K562 (cell line): ENCODE results near the gene PTPN11. TPM values are rescaled to one million over a fixed set of nuclear protein-coding genes. Genes with fewer than 3 reads are reported as not detected.

ENCODE experiments used
- ATAC-seq: fragments of 200-7000 bp; cut with Tn5 transposase; 3 replicates; pipeline ENCODE4 v1.9.1; 2020; ENCODE audit warnings: moderate library complexity
- BruUV-seq: library from RNA; stranded (reverse); fragments of 400-500 nt; replicated peaks from 2 replicates; lab custom pipeline; 2021; lab: Mats Ljungman, UMichigan
- CTCF ChIA-PET: fragments of 300-600 bp; formaldehyde crosslinking; extraction: SDS; loops from one replicate; lab custom pipeline; 2021; ENCODE audit warnings: low intra/inter-chr PET ratio; lab: Yijun Ruan, JAX
- POLR2A ChIA-PET: fragments of 300-600, 350-650 bp; sonication (Branson Sonifier 250); formaldehyde crosslinking; extraction: SDS; loops from one replicate; lab custom pipeline; 2021; ENCODE audit warnings: antibody characterized with exemption, inconsistent platforms; lab: Yijun Ruan, JAX
- DNase-seq, 4 experiments: peaks; one replicate each; pipeline versions ENCODE4 v3.0.0 to v3.0.0-alpha.2; 2011 to 2018; ENCODE audit warnings: low spot score in 3 of 4, mixed read lengths in 3 of 4; ENCODE audit errors: extremely low read depth in 1 of 4
- FAIRE-seq: peaks from 2 replicates; lab custom pipeline; 2011; peaks lifted over from hg19 to GRCh38; lab: Jason Lieb, UNC
- H2AFZ ChIP-seq: 2 replicates; pipeline ENCODE4 v1.6.0; 2011; ENCODE audit warnings: low read depth, low read length, control low read depth, inconsistent platforms
- H3K27ac ChIP-seq: fragments of 200-600 bp; 3 replicates; pipeline ENCODE4 v1.8.0; 2011; ENCODE audit warnings: low read depth, mild to moderate bottlenecking, control low read depth, inconsistent platforms, low read length, moderate library complexity, mixed read lengths; ENCODE audit errors: extremely low read depth
- H3K27me3 ChIP-seq, 2 experiments: fragments of 300-600 bp in 1 of 2; 2 replicates in 1 of 2; 3 replicates in 1 of 2; pipeline versions ENCODE4 v1.6.0 to v1.8.0; 2011; ENCODE audit warnings: inconsistent platforms in 2 of 2, low read length in 2 of 2, mild to moderate bottlenecking in 1 of 2, mixed read lengths in 1 of 2, moderate library complexity in 1 of 2; ENCODE audit not compliant: control insufficient read depth in 2 of 2, insufficient read depth in 2 of 2
- H3K36me3 ChIP-seq: fragments of 300-600 bp; 3 replicates; pipeline ENCODE4 v1.8.0; 2011; ENCODE audit warnings: mild to moderate bottlenecking, low read length, inconsistent platforms; ENCODE audit not compliant: control insufficient read depth, insufficient read depth
- H3K4me1 ChIP-seq, 2 experiments: fragments of 200-600 bp in 1 of 2; replicated peaks in 1 of 2; 2 replicates in 1 of 2; 3 replicates in 1 of 2; pipeline versions ENCODE4 v1.5.1 to v1.8.0; 2011; ENCODE audit warnings: inconsistent platforms in 2 of 2, low read length in 2 of 2, mild to moderate bottlenecking in 1 of 2, mixed read lengths in 1 of 2, moderate library complexity in 1 of 2; ENCODE audit not compliant: control insufficient read depth in 2 of 2, insufficient read depth in 2 of 2
- H3K4me2 ChIP-seq: 2 replicates; pipeline ENCODE4 v1.6.1; 2011; ENCODE audit warnings: low read length, control low read depth, inconsistent platforms, mixed read lengths; ENCODE audit not compliant: insufficient read depth
- H3K4me3 ChIP-seq: fragments of 200-600 bp; sonication (generic), shearing (Covaris generic); 2 replicates; pipeline ENCODE4 v1.5.1; 2016; ENCODE audit warnings: control low read depth, inconsistent platforms
- H3K79me2 ChIP-seq: fragments of 200-600 bp; 3 replicates; pipeline ENCODE4 v1.8.0; 2011; ENCODE audit warnings: low read length, inconsistent platforms; ENCODE audit not compliant: control insufficient read depth, insufficient read depth
- H3K9ac ChIP-seq, 2 experiments: 2 replicates each; pipeline versions ENCODE4 v1.6.0 to v1.6.1; 2011; ENCODE audit warnings: low read depth in 2 of 2, low read length in 2 of 2, control low read depth in 1 of 2, inconsistent platforms in 1 of 2, mild to moderate bottlenecking in 1 of 2, mixed read lengths in 1 of 2; ENCODE audit not compliant: insufficient read depth in 1 of 2
- H3K9me1 ChIP-seq: one replicate; pipeline ENCODE4 v1.6.0; 2011; ENCODE audit warnings: inconsistent platforms, mild to moderate bottlenecking, low read length, moderate library complexity; ENCODE audit not compliant: control insufficient read depth, insufficient read depth
- H3K9me3 ChIP-seq: replicated peaks from 2 replicates; pipeline ENCODE4 v1.5.1; 2011; ENCODE audit warnings: low read depth, low read length, inconsistent platforms; ENCODE audit not compliant: control insufficient read depth, insufficient read depth
- H4K20me1 ChIP-seq: replicated peaks from 2 replicates; pipeline ENCODE4 v1.6.1; 2011; ENCODE audit warnings: low read length, inconsistent platforms, mixed read lengths; ENCODE audit not compliant: control insufficient read depth, insufficient read depth
- ARNT ChIP-seq, 2 experiments: fragments of 450-650 bp; IDR thresholded peaks; 2 replicates each; pipeline ENCODE4 v1.6.1; 2016; ENCODE audit warnings: mild to moderate bottlenecking in 1 of 2
- ATF7 ChIP-seq: fragments of 450-650 bp; IDR thresholded peaks from 2 replicates; pipeline ENCODE4 v1.7.1; 2014; ENCODE audit warnings: mild to moderate bottlenecking, moderate library complexity
- CHD4 ChIP-seq: fragments of 200-600 bp; sonication (generic); IDR thresholded peaks from 3 replicates; pipeline ENCODE4 v1.6.1; 2012; ENCODE audit warnings: low read depth, mild to moderate bottlenecking, mixed read lengths, low read length, inconsistent platforms; ENCODE audit not compliant: insufficient read depth, insufficient replicate concordance, poor library complexity, severe bottlenecking
- E2F3 ChIP-seq: fragments of 250-450 bp; sonication (Bioruptor Pico); IDR thresholded peaks from 2 replicates; pipeline ENCODE4 v1.4.0; 2020; ENCODE audit warnings: mild to moderate bottlenecking
- FOXA1 ChIP-seq: fragments of 450-650 bp; IDR thresholded peaks from 2 replicates; pipeline ENCODE4 v1.6.1; 2016; ENCODE audit warnings: mild to moderate bottlenecking, borderline replicate concordance
- POLR2AphosphoS5 ChIP-seq: IDR thresholded peaks from 2 replicates; pipeline ENCODE4 v1.6.1; 2011; ENCODE audit warnings: mild to moderate bottlenecking, low read depth, low read length, moderate library complexity; ENCODE audit not compliant: control insufficient read depth, insufficient read depth
- SIN3A ChIP-seq, 2 experiments: fragments of 150-350 bp in 1 of 2; IDR thresholded peaks; 2 replicates each; pipeline ENCODE4 v1.6.1; 2011 to 2016; ENCODE audit warnings: borderline replicate concordance in 2 of 2, low read depth in 2 of 2, low read length in 2 of 2, mild to moderate bottlenecking in 2 of 2, moderate library complexity in 2 of 2; ENCODE audit not compliant: control insufficient read depth in 1 of 2
- SPI1 ChIP-seq: IDR thresholded peaks from 2 replicates; pipeline ENCODE4 v1.6.1; 2011; ENCODE audit warnings: low read depth, low read length, control low read depth, borderline replicate concordance
- SREBF1 ChIP-seq: fragments of 150-350 bp; IDR thresholded peaks from 2 replicates; pipeline ENCODE4 v1.6.1; 2014; ENCODE audit warnings: antibody characterized with exemption, low read depth, low read length, borderline replicate concordance
- SRSF1 ChIP-seq: fragments of 200-400 bp; formaldehyde crosslinking; IDR thresholded peaks from 2 replicates; pipeline ENCODE4 v1.6.1; 2017; ENCODE audit warnings: mild to moderate bottlenecking, low read depth, low read length, moderate library complexity
- SRSF7 ChIP-seq: fragments of 200-400 bp; formaldehyde crosslinking; optimal IDR thresholded peaks from 2 replicates; pipeline ENCODE3; 2017; ENCODE audit warnings: mild to moderate bottlenecking, low read depth, low read length
- TRIM24 ChIP-seq, 2 experiments: fragments of 450-650 bp; IDR thresholded peaks; 2 replicates each; pipeline ENCODE4 v1.6.1; 2016
- ZNF41 ChIP-seq: fragments of 250-450 bp; sonication (Bioruptor Pico); conservative IDR thresholded peaks from 2 replicates; pipeline ENCODE4 v1.4.0; 2020; ENCODE audit warnings: mild to moderate bottlenecking
- WGBS: fragments of 100-300 bp; shearing (Covaris generic); methylation state at CpG from one replicate; pipeline ENCODE4 v1.1.6; 2016; ENCODE audit warnings: low coverage, mixed read lengths; ENCODE audit not compliant: insufficient coverage; ENCODE audit errors: missing lambda C conversion rate; 5-methylcytosine and 5-hydroxymethylcytosine counted together
- in situ Hi-C: fragments of 300-500 bp; cut with MboI; formaldehyde crosslinking; loops from 4 replicates; pipeline ENCODE4 v1.15.0; 2018; ENCODE audit warnings: inconsistent platforms, mixed read lengths
- intact Hi-C: fragments of 100-400 bp; cut with micrococcal nuclease; formaldehyde crosslinking; loops from 2 replicates; pipeline ENCODE4 v1.14.2; 2022
- polyA plus RNA-seq, 8 experiments: library from polyadenylated mRNA; depleted of rRNA in 4 of 8; stranded (reverse) in 5 of 8; unstranded in 3 of 8; fragments of >200 nt; fragmentation: Nextera tagmentation in 2 of 8; fragmentation: Illumina TruSeq in 1 of 8; extraction: Ambion mirVana in 2 of 8; extraction: Trizol in 1 of 8; gene quantifications; 2 replicates each; pipeline versions ENCODE4 v1.2.1 to v1.2.3, GENCODE V29; 2011 to 2014; ENCODE audit warnings: inconsistent platforms in 1 of 8, missing spikeins in 1 of 8
- total RNA-seq, 7 experiments: library from RNA; depleted of rRNA in 6 of 7; stranded (reverse); fragments of >200 nt in 6 of 7; fragmentation: Illumina TruSeq in 2 of 7; extraction: Trizol in 2 of 7; gene quantifications; 2 replicates each; pipeline versions ENCODE4 v1.2.1 to v1.2.3, GENCODE V29; 2011 to 2021; ENCODE audit warnings: low replicate concordance in 1 of 7
- TF ChIP-seq, protein P1 (sequence below): fragments of 250-450 bp; sonication (Bioruptor Pico); IDR thresholded peaks from 2 replicates; pipeline ENCODE4 v1.4.0; 2020; ENCODE audit warnings: mild to moderate bottlenecking, moderate library complexity, borderline replicate concordance
- TF ChIP-seq, protein P2 (sequence below): fragments of 450-650 bp; conservative IDR thresholded peaks from 2 replicates; pipeline ENCODE4 v1.6.1; 2016; ENCODE audit warnings: missing genetic modification characterization, low read depth, mild to moderate bottlenecking, control low read depth, missing compliant biosample characterization
- TF ChIP-seq, protein P3 (sequence below): fragments of 450-650 bp; formaldehyde crosslinking; IDR thresholded peaks from 2 replicates; pipeline ENCODE4 v1.4.0; 2020; ENCODE audit warnings: mild to moderate bottlenecking, moderate library complexity

PTPN11 gene
- total and polyA plus RNA-seq, 9 of the 15 experiments (the other 6 are each of a cell fraction or from before 2014, with no cell fraction given), result 22.5 to 126 (median 79.7) TPM

DNA sequence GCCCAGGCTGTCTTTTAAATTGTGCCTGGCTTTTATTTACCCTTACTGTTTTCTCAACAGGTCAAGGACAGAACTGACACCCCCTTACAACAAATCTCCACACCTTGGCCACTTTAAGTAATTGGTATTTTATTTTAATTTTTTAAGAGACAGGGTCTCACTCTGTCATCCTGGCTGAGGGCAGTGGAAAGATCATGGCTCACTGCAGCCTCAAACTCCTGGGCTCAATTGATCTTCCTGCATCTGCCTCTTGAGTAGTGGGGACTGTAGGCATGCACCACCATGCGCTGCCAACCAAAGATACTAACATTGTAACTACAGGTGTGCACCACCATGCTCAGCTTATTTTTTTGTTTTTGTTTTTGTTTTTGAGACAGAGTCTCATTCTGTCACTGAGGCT is 109.8 kb downstream of the PTPN11 start:
- Histone ChIP-seq H3K4me2 (no peak overlapping the region), H4K20me1 (no peaks in the 10 kb centered on the region), H3K79me2 (no peaks in the 10 kb centered on the region), H3K4me1 (no peaks in the 10 kb centered on the region; a peak in 1 of 5 replicates), H3K4me3 (no peak overlapping the region), H3K9me3 (no peaks in the 10 kb centered on the region), H3K9ac (no peak overlapping the region), H2AFZ (no peak overlapping the region), H3K27me3 (peaks cover 5 to 24% of the 10 kb centered on the region in 2 experiments; a peak in 4 of 5 replicates), H3K36me3 (no peaks in the 10 kb centered on the region), H3K9me1 (no peaks in the 10 kb centered on the region), H3K27ac (no peak overlapping the region)
- POLR2A ChIA-PET, result interaction anchor here (1.2 kb wide), 1 partner anchor 11 kb away, joined by 3 read pairs; no protein-coding TSS in a partner anchor
- FAIRE-seq, result no peak
- BruUV-seq, result no TSS peak
- intact Hi-C loops, result no loop called here
- CTCF ChIA-PET, result no interaction called here
- no peak for ATAC-seq
- in situ Hi-C loops, result no loop called here
- TF ChIP-seq SRSF1 (no peak), CHD4 (no peak), ARNT (IDR thresholded peaks at IDR 0.05) (no peak), E2F3 (CRISPR knock-in tag) (no peak), SPI1 (no peak), POLR2AphosphoS5 (no peak), SRSF7 (no peak), SIN3A (IDR thresholded peaks at IDR 0.05; ENCODE audit: borderline replicate concordance in 2 of 2, control insufficient read depth in 1 of 2, low read depth in 2 of 2, low read length in 2 of 2) (no peak), ZNF41 (CRISPR knock-in tag) (no peak), FOXA1 (no peak), TRIM24 (IDR thresholded peaks at IDR 0.05) (no peak), SREBF1 (no peak), ATF7 (no peak)
- TF ChIP-seq, protein P1, sequence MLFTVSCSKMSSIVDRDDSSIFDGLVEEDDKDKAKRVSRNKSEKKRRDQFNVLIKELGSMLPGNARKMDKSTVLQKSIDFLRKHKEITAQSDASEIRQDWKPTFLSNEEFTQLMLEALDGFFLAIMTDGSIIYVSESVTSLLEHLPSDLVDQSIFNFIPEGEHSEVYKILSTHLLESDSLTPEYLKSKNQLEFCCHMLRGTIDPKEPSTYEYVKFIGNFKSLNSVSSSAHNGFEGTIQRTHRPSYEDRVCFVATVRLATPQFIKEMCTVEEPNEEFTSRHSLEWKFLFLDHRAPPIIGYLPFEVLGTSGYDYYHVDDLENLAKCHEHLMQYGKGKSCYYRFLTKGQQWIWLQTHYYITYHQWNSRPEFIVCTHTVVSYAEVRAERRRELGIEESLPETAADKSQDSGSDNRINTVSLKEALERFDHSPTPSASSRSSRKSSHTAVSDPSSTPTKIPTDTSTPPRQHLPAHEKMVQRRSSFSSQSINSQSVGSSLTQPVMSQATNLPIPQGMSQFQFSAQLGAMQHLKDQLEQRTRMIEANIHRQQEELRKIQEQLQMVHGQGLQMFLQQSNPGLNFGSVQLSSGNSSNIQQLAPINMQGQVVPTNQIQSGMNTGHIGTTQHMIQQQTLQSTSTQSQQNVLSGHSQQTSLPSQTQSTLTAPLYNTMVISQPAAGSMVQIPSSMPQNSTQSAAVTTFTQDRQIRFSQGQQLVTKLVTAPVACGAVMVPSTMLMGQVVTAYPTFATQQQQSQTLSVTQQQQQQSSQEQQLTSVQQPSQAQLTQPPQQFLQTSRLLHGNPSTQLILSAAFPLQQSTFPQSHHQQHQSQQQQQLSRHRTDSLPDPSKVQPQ, result no peak
- TF ChIP-seq, protein P2, sequence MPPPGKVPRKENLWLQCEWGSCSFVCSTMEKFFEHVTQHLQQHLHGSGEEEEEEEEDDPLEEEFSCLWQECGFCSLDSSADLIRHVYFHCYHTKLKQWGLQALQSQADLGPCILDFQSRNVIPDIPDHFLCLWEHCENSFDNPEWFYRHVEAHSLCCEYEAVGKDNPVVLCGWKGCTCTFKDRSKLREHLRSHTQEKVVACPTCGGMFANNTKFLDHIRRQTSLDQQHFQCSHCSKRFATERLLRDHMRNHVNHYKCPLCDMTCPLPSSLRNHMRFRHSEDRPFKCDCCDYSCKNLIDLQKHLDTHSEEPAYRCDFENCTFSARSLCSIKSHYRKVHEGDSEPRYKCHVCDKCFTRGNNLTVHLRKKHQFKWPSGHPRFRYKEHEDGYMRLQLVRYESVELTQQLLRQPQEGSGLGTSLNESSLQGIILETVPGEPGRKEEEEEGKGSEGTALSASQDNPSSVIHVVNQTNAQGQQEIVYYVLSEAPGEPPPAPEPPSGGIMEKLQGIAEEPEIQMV (tag), result no peak
- TF ChIP-seq, protein P3, sequence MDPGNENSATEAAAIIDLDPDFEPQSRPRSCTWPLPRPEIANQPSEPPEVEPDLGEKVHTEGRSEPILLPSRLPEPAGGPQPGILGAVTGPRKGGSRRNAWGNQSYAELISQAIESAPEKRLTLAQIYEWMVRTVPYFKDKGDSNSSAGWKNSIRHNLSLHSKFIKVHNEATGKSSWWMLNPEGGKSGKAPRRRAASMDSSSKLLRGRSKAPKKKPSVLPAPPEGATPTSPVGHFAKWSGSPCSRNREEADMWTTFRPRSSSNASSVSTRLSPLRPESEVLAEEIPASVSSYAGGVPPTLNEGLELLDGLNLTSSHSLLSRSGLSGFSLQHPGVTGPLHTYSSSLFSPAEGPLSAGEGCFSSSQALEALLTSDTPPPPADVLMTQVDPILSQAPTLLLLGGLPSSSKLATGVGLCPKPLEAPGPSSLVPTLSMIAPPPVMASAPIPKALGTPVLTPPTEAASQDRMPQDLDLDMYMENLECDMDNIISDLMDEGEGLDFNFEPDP (CRISPR knock-in tag), result no peak
- 5% methylated on average over 1 of the region's 1 CpG for WGBS
- DNase-seq, result no peak
